GM18519 (cell line): ENCODE data around the gene RPN2.

Experiments used
- ATAC-seq: cut with Tn5 transposase; IDR thresholded peaks from one replicate; pipeline ENCODE4 v1.9.1; 2021; ENCODE audit warnings: mild to moderate bottlenecking, moderate library complexity; ENCODE audit not compliant: unreplicated experiment, low FRiP score

The RPN2 gene

DNA sequence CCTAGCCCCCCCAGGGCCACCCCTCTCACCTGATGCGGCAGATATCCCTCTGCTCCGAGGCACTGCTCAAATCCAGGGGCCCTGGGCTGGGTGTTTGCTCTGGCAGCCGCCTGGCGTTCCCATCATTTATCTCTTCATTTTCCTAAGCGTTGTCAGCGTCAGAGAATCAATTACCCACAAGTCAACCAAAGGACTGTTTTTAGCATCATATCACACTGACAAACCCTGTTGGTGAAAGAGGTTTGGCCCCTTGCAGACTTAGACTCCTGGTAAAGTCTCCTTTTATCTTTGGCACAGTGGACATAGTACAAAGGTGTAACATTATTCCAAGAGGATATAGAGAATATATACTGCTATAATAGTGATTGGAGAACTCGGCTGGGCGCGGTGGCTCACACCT, 82.6 kb downstream of the RPN2 start, which contains the start of gene GHRH:
Gene GHRH (minus strand): TSS at position 101 of the 400 bp plus-strand sequence. CDS start 4,925 bp downstream, outside the sequence.
- ATAC-seq, result no peak

DNA sequence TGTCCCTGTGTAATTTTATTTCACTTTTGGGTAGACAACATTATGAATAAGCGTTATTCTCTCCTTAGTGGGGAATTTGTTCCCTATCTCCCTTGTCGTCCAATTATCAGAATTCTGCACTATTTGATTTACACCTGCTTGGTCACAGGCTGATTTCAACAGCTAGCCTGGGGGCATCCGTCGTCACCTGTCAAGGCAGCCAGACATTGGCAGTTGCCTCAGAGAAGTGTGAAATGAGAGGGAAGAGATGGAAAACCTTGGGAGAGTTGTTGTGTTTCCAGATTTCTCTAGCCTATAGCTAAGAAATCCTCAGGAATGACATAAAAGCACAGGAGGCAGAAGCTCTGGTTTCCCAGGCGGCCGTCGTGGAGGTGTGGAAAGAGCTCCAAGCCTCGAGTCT, 83.4 kb downstream of the RPN2 start:
- ATAC-seq, result no peak

DNA sequence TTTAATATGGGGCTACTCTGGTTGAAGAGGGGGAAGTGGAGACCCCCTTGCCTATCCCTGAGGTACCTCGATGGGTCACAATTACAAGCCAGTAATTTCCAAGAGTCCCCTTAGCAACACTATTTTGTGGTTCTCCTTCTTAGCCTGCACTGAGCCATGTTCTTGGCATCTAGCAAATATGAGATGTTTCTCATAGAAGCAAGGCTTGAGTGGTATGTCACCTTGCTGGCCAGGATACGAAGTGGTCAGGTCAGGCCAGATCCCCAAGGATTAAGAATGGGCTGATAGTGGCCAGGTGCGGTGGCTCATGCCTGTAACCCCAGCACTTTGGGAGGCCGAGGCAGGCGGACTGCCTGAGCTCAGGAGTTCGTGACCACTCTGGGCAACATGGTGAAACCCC, 84.6 kb downstream of the RPN2 start:
- ATAC-seq, result no peak

DNA sequence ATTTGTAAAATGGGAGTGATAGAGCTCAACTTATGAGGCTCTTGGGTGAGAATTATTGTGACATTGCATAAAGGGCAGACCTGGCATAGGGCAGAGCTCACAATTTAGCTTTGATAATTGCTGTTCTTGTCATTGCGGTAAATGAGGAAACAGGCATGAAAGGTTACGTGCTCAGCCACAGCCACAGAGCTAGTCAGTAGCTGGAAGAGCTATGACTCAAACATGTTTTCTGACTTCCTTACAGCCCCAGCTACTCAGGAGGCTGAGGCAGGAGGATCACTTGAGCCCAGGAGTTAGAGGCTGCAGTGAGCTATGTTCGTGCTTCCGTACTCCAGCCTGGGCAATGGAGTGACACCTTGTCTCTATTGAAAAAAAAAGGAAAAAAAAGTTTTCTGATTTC, 86.0 kb downstream of the RPN2 start:
- no peak for ATAC-seq

DNA sequence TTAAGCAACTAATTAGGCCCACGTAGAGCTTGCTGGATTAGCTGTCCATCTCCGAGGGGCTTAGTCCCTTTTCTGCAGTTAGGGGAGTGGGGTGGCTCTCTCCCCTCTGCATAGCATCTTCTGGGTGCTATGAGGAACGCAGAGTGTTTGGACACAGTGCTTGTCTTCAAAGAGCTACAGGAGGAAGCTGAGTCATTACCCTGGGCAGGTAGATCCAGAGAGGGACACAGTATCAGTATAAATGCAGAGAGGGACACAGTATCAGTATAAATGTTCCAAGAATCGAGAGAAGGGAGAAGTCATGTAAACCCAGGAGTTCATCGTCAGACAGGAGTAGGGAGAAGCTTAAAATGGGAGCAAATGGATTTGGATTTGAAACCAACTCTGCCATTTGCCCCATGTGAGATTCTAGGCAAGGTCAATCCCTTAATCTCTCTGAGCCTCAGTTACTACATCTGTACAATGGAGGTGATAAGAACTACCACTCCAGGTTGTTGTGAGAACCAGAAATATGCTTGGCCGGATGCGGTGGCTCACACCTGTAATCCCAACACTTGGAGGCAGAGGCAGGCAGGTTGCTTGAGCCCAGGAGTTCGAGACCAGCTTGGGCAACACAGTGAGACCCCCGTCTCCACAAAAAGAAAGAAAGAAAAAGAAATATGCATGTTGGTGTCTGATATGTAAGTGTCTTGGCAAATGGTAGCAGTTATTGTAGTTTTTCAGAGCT, 88.0 kb downstream of the RPN2 start:
- ATAC-seq, result no peak

DNA sequence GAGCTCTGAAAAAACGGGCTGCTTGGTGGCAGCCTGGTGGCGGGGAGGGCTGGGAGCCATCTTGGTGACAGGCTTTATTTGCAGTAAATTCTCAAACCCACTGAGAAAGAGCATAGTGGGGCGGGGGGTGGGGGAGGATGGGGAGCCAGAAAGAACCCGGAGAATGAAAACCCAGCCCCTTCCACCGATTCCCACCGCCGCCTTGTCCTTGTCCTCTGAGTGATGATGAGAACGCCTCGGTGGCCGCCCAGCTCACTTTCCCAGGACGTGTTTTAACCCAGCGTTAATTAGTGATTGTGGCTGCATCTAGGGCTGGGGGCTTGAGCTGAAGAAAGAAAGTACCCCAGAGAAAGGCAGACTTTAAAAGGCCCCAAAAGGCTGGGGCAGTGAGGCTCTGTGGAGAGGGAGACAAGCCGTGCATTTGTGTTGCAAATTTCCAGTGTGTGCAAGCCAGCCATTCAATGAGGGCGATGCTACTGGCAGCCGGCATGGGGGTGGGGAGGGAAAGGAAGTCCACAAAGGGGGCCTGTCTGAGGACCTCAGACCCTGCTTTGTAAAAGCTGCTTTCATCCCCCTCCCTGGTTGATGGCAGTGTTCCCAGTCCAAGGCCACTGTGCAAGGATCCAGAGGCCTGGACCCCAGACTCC, 88.7 kb downstream of the RPN2 start:
- no peak for ATAC-seq

DNA sequence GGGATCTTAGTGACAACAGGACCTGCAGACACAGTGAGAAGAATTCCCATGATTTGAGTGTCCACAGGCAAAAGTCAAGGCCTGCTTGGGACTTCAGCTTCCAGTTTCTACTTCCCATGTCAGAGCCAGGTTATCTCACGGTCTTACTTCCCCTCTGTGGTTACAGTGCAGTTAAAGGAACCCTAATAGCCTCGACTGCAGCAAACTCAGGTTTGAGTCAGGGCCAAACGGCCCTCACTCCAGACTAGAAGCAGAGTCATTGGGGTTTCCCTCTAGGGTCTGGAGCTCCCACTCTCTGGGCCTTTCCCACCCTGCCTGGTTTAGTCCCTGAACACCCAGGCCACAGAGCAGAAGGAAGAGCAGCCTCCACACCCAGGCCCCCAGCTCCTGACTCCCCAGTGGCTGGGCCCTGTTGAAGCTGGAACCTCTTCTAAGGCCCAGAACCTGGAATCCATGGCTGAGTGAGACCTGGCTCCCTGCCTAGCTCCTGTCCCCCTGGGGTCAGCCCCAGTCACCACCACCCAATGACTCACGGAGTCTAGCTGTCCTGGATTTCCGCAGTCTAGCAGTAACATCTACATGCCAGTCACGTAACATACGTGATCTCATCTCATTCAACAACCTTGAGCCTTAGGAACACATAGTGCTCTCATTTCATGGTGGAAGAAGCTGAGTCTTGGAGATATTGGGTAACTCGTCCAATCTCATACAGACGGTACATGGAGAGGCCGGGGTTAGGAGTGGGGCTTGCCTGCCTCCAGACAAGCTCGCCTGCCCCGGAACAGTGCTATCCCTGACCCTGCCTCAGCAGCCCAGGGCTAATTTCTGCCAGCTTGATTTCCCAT, 91.7 kb downstream of the RPN2 start:
- ATAC-seq, result no peak

DNA sequence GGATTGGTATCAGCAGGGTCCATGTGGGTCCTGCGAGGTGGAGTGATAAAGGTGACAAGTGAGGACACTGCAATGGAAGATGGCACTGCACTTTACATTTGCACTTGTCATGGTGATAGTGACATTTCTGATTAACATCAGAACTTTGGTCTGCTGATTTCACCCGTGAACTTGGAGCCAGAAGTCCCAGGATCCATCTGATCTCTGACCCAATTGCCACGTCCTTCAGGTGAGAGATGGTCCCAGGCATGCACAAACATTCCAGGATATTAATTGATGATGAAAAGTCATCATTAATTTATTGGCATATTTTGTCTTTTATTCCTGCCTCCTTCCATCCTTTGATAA, 92.3 kb downstream of the RPN2 start:
- no peak for ATAC-seq

DNA sequence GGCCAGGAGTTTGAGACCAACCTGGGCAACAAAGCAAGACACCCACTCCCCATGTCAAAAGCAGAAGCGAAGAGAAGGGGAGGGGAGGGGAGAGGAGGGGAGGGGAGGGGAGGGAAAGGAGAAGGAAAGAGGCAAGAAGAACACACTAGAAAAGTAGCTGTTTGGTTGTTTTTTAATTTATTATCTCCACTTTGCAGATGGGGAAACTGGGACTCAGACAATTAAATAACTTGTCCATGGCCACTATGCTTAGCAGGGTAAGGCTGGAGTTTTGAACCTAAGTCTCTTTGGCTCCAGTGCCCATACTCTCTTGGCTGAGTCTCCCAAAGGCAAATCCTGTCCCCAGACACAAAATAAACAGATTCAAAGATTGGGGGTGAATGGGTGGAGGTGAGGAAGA, 94.9 kb downstream of the RPN2 start:
- ATAC-seq, result no peak

DNA sequence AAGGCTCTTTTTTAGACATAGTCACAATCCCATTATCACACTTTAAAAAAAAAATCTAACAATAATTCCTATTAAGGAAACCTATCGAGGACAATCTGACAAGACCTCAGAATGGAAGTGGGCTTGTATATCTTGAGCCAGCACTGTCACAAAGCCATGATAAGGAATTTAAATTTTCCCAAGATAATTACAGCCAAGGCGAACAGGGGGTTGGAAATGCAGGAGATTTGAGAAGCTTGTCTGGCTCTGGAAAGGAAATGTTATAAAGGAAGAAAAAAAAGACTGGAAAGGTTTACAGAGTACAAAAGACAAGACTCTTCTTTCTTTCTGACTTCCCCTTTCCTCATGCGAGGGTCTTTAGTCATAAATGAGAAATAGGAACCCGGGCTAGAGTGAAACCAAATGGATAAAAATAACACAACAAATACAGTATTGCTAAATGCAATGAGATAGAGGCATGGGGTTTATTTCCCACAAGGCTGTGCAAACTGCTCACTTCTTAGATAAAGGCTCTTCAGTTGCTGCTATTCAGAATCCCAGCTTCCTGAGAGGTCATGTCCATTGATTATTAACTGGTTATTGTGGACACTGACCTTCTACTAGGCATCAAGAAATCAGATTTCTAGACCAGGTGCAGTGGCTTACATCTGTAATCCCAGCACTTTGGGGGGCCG, 95.9 kb downstream of the RPN2 start:
- ATAC-seq, result no peak

DNA sequence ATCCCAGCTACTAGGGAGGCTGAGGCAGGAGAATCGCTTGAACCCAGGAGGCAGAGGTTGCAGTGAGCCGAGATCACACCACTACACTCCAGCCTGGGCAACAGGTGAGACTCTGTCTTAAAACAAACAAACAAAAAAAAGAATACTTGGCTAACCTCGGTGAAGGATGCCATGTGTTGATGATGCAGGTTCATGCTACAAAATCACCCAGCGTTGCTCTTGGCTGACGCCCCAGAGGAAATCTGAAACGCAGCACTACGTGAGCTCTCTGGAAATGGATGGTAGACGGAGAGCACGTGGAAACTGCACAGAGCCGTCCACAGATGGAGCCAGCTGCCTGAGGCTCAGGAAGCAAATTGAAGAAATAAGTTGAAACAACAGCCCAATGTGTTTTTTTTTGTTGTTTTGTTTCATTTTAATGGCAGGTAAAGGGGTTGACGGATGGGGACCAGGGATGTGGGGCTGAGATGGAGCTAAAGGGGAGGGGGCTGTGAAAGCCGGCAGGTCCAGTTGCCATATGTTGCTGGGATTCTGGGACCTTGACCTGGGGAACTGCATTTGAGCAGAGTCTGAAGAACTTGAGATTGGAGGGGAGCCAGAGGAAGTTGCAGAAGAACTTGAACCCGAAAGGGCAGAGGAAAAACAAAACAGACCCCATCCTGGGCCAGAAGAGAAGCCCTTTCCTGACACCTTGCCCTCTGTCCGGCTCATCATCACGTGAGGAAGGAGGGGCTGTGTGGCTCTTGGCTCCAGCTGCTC, 97.5 kb downstream of the RPN2 start:
- no peak for ATAC-seq

DNA sequence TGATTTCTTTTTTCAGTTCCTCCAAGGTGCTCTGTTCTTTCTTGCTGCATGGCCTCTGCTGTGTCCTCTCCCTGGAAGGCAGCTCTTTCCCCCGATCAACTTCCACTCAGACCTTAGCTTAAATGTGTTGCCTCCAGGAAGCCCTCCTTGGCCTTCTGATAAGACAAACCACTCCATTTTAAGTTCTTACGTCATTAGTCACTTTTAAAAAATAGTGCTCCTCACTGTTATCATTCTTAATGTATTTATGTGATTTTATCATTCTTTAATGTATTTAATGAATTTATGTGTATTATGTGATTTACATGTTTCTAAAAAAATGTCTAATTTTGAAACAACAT, 98.1 kb downstream of the RPN2 start:
- ATAC-seq, result no peak

DNA sequence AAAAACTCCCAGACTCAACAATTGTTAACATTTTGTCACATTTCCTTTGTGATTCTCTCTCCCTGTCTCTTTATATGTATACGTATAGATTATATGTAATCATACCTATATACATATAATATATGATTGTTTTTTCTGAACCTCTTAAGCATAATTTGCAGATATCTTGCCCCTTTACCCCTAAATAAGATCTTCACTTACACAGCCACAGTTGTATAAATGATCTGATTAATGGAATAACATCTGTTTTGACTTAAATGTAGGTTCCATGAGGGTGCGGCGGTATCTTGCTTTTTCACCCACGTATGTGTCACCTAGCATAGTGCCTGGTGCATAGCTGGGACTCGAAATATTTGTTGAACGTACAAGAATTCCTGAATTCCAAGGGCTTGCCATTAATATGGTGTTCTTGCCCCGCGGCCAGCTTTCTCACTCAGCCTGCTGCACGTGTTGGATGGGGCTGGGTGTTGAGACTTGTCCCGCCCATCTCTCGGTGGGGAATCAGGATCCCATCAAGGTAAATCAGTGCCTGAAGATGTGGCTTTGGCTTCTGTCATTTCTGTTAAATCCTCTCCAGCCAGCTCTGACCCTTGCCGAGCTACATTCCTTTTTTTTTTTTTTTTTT, 99.9 kb downstream of the RPN2 start:
- ATAC-seq, result no peak

DNA sequence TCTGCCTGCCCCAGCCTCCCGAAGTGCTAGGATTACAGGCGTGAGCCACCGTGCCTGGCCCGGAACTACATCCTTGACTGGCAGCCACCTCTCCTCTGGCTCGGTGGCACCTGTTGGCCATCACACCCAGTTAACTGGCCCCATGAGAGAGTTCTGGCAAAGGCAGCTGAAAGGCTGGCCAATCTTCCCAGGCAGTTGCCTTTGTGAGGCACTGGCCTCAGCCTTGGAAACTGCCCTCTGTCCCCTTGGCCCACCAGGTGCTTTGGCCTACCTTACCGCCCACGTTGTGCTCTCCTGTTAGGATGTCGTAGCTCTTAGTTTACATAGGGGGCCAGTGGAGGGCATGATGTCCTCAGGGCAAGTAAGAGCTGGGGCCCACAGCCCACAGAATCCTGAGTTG, 100.7 kb downstream of the RPN2 start:
- ATAC-seq, result no peak

DNA sequence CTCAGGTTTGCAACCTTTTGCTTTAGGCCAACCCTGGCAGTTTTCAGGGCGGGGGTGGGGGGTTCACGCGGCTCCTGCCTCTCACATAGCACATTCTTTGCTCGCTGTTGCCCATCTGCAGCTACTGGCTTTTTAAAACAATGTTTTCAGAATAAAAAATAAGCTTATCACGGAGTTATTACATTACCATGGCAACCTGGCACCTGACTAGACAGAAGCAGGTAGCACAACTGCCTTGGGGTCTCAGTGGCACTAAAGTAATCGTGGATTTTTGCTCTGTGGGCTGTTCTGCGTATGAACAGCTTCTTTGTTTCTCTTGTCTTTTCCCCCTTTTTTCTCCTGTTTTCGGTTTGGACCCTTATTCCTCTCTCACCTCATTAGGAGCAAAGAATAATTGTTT, 101.3 kb downstream of the RPN2 start:
- no peak for ATAC-seq

DNA sequence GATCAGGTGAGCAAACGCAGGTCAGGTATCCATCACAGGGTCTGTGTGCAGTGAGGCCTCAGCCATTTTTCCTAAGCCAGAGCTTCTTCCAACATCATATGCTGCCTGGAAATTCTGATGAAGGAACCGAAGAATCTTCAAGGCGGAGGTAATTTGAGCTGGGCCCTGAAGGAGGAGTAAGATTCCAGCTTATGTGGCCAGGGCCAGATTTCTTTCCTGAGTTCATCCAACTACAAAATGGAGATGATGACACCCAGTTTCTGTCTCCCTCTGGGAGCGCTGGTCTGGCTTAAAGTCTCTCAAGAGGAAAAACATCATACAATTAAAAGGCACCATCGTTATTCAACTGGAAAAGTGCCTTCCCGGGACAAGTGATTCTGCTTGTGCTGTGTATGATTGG, 103.4 kb downstream of the RPN2 start:
- ATAC-seq, result no peak

DNA sequence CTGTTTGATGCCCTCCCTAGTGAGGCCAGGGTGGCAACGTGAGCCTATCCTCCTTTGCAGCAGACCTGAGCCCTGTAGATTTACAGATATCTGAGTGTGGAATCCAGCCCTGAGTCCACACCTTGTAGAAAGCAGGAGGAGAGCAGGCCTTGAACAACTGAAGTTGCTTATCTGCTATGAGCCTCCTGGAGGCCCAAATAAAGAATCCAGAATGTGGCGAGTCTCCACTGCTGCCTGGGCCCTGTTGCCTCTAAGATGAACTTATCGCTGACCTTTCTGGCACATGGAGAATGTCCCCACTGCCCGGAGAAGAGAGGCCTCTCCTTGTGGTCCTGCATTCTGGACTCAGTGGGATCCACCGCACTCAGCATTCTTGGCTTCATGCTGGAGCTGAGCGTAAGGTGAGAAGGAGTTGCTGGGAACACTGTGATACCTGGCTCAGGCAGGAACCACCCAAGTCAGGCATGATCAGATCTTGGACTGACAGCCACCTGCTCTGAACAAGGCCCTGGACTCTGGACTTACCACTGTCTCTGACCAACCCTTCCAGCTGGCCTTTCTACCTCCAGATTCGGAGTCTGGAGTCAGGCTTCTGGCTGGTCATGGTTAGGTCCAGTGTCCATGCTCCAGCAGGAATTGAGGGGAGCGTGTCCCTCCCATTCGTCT, 104.5 kb downstream of the RPN2 start:
- no peak for ATAC-seq

DNA sequence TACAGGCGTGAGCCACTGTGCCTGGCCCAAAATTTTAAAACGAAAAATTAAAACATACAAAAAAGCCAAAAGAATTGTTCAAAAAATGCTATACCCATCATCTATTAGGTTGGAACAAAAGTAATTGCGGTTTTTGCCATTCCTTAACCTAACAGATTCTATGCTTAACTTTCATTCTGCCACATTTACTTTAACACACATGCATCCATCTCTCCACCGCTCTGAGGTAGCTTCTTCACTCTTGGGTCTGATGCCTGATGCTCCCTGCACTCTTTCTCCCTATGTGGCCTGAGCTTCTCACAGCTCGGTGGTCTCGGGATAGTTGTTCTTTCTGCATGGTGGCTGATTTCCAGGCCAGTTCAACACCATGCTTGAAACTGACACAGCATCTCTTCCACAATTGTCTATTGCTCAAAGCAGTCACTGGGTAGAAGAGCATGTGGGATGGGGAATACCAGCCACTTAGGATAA, 105.6 kb downstream of the RPN2 start:
- ATAC-seq, result no peak

DNA sequence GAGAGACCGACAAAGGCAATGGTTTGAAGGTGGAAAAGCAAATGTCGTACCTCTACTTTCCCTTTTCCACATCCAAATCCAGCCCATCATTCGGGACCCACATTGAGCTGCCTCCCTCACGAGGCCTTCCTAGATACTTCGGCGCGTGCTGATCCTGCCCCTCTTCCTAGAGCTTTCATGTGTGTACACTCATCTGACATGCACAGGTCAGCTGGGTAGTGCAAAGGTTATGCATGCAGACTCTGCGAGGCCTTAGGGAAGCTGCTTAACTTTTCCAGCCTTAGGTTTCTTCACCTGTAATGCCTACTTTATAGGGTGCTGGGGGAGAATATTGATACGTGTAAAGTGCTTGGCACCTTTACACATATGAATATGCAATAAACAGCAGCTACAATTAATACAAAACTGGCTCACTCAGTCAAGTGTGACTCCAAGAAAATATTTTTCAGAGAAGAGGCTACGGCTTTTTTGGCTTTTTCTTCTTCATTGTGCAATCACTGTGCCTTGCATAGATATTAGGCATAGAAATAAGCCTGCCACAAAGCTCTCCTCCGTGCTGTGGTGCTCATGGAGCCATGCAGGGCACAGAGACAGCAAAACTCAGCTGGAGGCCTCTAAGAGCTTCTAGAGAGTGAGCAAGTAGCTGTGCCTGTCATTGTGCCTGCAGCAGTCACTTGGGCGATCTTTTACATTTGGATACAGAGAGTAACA, 106.7 kb downstream of the RPN2 start:
- no peak for ATAC-seq
